DMS153 treated with DMSO at 0.1 percent for 48 hours (cell line): ENCODE results near the gene RP2.

Experiments used
- DNase-seq: peaks from one replicate; lab custom pipeline; 2025; ENCODE audit not compliant: unreplicated experiment; lab: John Stamatoyannopoulos, UW

Gene RP2

GRCh38 chrX:46917622-46918021 is 80.8 kb downstream of the RP2 start:
- no peak for DNase-seq

- no peak for DNase-seq
Observed at GRCh38 chrX:46918434-46918833, 81.6 kb downstream of the RP2 start.

- no peak for DNase-seq
Observed at GRCh38 chrX:46920235-46920634, 83.4 kb downstream of the RP2 start.

GRCh38 chrX:46922611-46923010 is 85.8 kb downstream of the RP2 start:
- DNase-seq = no peak

- DNase-seq = no peak
Observed at GRCh38 chrX:46927718-46928117, 90.9 kb downstream of the RP2 start.

- DNase-seq = no peak
Observed at GRCh38 chrX:46929439-46930261, 92.8 kb downstream of the RP2 start.
